ENCODE measurements around the gene VCP.
A peak's percentile ranks its signal among the peaks of the same experiment; 100 is the strongest.

Gene VCP

GRCh38 chr9:35067056-35067455, 5.4 kb downstream of the VCP start:
- DNase-seq (ENCODE audit: low read depth in 2 of 3, low spot score in 1 of 3) = no peak

DNA sequence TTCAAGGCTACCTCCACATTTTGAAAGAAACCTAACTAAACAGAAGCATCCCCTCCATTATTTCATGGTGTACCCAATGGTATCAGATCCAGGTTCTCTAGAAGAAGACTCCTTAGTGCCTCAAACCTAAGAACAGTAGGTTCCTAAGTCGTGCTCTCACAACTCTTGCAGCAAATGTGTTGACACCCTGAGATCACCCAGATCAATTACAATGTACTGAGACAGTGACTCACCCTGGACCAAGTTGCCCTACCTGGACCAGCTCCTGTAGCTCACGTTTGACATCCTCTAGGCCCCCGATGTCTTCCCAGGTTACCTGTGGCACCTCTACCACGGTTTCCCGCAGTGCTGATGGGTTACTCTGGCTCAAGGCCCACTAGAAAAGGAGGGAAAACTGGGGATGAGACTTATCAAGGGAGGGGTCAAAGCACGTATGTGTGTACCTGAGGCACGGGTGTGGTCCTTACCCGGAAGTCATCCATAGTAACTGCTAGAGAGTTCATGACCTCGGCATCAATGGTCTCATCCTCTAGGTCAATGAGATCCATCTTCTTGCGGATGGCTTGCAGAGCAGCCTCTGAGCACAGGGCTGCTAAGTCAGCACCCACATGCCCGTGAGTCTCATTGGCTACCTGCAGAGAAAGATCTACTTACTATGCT, 11.7 kb downstream of the VCP start:
- no peak for DNase-seq (ENCODE audit: low read depth in 2 of 3, low spot score in 1 of 3)

DNA sequence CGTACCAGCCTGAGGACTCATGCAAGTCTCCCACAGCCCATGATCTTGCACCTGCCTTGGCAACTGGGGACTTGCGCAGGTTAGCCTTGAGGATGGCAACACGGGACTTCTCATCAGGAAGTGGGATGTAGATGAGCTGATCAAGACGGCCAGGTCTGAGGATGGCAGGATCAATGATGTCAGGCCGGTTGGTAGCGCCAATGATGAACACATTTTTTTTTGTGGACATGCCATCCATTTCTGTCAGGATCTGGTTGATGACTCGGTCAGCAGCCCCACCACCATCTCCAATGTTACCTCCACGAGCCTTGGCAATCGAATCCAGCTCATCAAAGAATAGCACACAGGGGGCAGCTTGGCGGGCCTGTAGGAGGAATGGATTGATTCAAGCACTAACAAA, 13.0 kb downstream of the VCP start:
- no peak for DNase-seq (ENCODE audit: low read depth in 2 of 3, low spot score in 1 of 3)

- DNase-seq (ENCODE audit: low read depth in 2 of 3, low spot score in 1 of 3) = no peak
Measured at GRCh38 chr9:35057271-35057620, 15.2 kb downstream of the VCP start.

GRCh38 chr9:35056571-35057270, 15.7 kb downstream of the VCP start:
- DNase-seq (ENCODE audit: low read depth in 2 of 3, low spot score in 1 of 3) = no peak

- no peak for DNase-seq (ENCODE audit: low read depth in 2 of 3, low spot score in 1 of 3)
Measured at GRCh38 chr9:35054871-35055644, 17.4 kb downstream of the VCP start.

DNA sequence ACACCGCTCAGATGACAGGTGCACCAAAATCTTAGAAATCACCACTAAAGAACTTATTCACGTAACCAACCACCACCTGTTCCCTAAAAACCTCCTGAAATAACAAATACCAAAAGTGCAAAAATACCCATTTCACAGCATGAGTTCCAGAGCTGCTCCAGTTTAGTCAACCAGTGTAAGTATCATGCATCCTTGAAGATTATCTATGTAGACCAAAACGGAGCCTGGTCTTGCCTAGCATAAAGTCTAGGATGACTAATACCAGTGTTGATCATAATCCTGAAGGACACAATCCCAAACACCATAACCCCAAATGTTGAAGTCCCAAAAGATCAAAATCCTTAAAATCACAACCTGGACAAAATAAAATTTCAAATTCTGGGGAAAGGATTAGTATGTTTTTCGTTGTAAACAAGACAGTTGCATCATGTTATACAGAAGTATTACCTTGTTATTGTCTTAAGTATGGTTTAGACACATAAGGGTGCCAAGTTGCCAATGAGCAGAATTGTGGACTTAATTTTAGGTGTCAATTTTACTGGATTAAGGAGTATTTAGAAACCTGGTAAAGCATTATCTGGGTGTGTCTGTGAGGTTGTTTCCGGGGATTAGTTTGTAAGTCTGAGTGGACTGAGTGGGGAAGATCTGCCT, 18.1 kb downstream of the VCP start:
- DNase-seq (ENCODE audit: low read depth in 2 of 3, low spot score in 1 of 3) = no peak

- DNase-seq (ENCODE audit: low read depth in 2 of 3, low spot score in 1 of 3) = peak in 2 of 3 donors; percentile 37 to 48
Measured at GRCh38 chr9:35051069-35051967, 21.1 kb downstream of the VCP start.

DNA sequence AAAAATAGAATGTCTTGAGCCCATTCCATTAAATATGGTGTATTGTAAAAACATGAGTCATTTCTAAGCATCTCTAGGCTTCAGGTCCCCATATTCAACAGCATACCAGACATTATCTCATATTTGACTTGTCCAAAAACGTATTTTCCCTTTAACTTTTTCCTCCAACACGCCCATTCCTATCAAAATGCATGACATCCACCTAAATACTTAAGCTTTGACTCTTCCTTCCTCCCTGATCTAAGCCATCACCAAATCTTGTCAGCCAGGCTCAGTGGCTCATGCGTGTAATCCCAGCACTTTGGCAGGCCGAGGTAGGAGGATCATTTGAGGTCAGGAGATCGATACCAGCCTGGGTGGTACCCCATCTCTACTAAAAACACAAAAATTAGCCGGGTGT, 23.9 kb downstream of the VCP start:
- no peak for DNase-seq (ENCODE audit: low read depth in 2 of 3, low spot score in 1 of 3)

DNA sequence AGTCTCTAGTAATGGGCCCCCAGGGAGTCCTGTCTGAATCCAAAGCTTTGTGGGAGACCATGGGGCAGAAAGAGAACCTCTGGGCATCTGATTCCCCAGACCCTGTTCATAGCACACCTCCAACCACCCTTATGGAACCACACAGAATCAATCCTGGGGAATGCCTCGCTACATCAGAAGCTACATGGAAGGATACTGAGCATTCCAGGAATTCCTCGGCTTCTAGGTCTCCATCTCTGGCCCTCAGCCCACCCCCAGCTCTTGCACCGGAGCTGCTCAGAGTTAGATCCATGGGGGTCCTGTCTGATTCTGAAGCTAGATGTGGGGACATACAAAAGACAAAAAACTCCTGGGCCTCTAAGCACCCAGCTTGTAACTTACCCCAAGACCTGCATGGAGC, 28.4 kb downstream of the VCP start:
- no peak for DNase-seq (ENCODE audit: low read depth in 2 of 3, low spot score in 1 of 3)

GRCh38 chr9:35042891-35043545, 29.4 kb downstream of the VCP start:
- no peak for DNase-seq (ENCODE audit: low read depth in 2 of 3, low spot score in 1 of 3)

DNA sequence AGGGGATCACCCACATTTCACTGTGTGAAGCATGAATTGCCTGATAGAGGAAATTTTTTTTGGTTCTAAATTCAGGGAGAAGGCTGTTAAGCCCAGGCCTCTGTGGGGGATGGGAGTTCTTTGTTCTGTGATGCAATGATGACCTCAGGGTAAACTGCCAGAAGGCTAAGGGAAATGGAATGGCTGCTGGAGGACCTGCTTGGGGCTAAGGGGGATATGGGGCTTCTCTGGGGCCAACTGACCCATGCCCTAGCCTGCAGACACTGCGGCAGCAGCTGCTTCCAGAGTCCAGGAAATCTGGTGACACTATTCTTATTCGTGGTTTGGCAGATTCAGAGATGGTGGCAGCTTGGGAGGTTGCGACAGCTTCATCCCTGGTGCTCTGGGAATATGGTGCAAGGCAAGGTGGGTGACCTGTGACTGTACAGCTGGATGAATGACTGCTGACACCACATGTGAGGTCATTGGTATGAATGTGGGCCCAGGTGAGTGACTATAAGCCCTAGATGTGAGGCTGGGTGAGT, 30.3 kb downstream of the VCP start:
- no peak for DNase-seq (ENCODE audit: low read depth in 2 of 3, low spot score in 1 of 3)

GRCh38 chr9:35035851-35036701, 36.3 kb downstream of the VCP start:
- DNase-seq (ENCODE audit: low read depth in 2 of 3, low spot score in 1 of 3) = peak; percentile 14 to 49 (median 21)

DNA sequence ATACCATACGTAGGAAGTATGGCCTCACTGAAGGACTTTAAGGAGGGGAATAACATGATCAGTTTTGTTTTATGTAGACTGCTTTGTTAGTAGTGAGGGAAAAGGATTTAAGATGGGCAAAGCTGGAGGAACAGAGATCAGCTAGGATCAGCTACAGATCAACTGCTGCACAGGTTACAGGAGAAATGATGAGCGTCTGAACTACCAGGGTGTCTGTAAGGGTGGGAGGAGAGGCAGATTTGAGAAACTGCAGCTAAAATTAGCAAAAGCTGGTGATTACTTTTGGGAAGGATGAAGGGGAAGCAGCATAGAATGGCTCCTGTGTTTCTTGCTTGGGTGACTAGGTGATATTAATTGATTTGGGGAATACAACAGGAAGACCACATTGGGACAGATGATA, 39.3 kb downstream of the VCP start:
- DNase-seq (ENCODE audit: low read depth in 2 of 3, low spot score in 1 of 3) = no peak

DNA sequence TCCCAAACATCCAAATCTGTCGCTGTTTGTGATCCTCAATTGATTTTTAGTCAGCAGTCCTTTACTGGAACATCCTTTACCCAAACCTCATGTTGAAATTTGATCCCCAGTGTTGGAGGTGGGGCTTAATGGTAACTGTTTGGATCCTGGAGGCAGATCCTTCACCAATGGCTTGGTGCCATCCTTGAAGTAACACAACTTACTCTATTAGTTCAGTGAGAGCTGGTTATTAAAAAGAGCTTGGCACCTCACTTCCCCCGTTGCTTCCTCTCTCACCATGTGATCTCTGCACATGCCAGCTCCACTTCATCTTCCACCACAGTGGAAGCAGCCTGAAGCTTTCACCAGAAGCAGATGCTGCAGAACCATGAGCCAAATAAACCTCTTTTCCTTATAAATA, 42.6 kb downstream of the VCP start:
- no peak for DNase-seq (ENCODE audit: low read depth in 2 of 3, low spot score in 1 of 3)

- no peak for DNase-seq (ENCODE audit: low read depth in 2 of 3, low spot score in 1 of 3)
Measured at GRCh38 chr9:35029241-35029640, 43.2 kb downstream of the VCP start.

DNA sequence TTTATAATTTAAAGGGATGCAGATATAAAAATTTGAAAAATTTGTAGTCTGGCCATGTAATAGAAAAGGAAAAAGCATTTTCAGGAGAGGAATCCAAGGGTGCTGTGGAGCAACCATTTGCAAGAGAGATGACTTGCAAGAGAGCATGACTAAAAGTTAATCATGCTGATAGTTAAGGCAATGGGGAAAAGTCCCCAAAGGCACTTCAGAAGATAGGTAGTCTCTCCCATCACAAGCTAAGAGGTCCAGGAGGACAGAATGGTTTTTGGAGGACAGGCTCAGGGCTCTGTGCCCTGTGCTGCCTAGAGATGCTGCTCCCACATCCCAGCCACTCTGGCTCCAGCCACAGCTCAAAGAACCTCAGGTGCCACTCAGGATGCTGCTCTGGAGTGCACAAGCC, 44.1 kb downstream of the VCP start:
- DNase-seq (ENCODE audit: low read depth in 2 of 3, low spot score in 1 of 3) = no peak

DNA sequence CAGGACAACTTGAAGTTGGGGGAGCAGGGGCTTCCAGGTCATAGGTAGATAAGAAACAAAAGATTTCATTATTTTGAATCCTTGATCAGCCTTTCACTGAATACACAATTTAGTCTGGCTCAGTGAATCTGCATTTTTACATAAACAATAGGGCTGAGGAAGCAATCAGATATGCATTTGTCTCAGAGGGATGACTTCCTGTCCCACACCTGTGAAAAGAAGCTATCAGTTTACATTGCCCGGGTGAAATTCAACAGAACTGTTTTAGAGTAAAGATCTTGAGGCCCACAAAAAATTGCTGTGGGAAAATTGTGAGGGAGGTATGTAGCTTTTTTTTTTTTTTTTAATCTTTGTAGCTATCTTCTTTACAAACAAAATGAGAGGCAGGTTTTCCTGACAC, 44.6 kb downstream of the VCP start:
- no peak for DNase-seq (ENCODE audit: low read depth in 2 of 3, low spot score in 1 of 3)

GRCh38 chr9:35027374-35027773, 45.1 kb downstream of the VCP start:
- no peak for DNase-seq (ENCODE audit: low read depth in 2 of 3, low spot score in 1 of 3)

Measured in stimulated activated CD4-positive, alpha-beta T cell treated with anti-CD3 and anti-CD28 coated beads, Interleukin-12 subunit alpha, Interleukin-12 subunit beta, amount 100 ng/mL, for 48 hours (primary cell).